Upper lobe of left lung (tissue), 6 donors: ENCODE measurements around the gene KCNQ1OT1. TPM values are rescaled to one million over a fixed set of nuclear protein-coding genes. Genes with fewer than 3 reads are reported as not detected.

Experiments used
- ATAC-seq, 2 donors: fragments of 200-7000 bp; cut with Tn5 transposase; one replicate each; pipeline ENCODE4 v1.9.1; 2022; ENCODE audit warnings: mild to moderate bottlenecking in 2 of 2, moderate library complexity in 2 of 2; ENCODE audit not compliant: low FRiP score in 2 of 2
- DNase-seq, 2 donors: peaks; one replicate each; pipeline ENCODE4 v3.0.0-alpha.2; 2019 to 2020
- H3K27ac ChIP-seq, 4 donors: fragments of 200-600 bp; sonication (generic); one replicate each; pipeline ENCODE4 v1.5.1; 2016 to 2019
- H3K27me3 ChIP-seq, 4 donors: fragments of 200-600 bp; sonication (generic); one replicate each; pipeline ENCODE4 v1.5.1; 2017 to 2019
- H3K36me3 ChIP-seq, 4 donors: fragments of 200-600 bp; sonication (generic); one replicate each; pipeline ENCODE4 v1.5.1; 2016 to 2019
- H3K4me1 ChIP-seq, 4 donors: fragments of 200-600 bp; sonication (generic); one replicate each; pipeline ENCODE4 v1.5.1; 2018 to 2019
- H3K4me3 ChIP-seq, 4 donors: fragments of 200-600 bp; sonication (generic); one replicate each; pipeline ENCODE4 v1.5.1; 2017 to 2019; ENCODE audit warnings: mild to moderate bottlenecking in 2 of 4, moderate library complexity in 1 of 4
- H3K9me3 ChIP-seq, 4 donors: fragments of 200-600 bp; sonication (generic); one replicate each; pipeline ENCODE4 v1.5.1; 2018 to 2019
- CTCF ChIP-seq, 6 experiments: fragments of 450-650 bp in 4 of 6; fragments of 200-600 bp in 2 of 6; sonication (generic) in 2 of 6; IDR thresholded peaks; one replicate each; pipeline ENCODE4 v1.5.1; 2016 to 2019; ENCODE audit warnings: antibody characterized with exemption in 6 of 6
- EP300 ChIP-seq, 4 donors: sonication (generic); formaldehyde crosslinking; IDR thresholded peaks; one replicate each; pipeline ENCODE4 v1.5.1; 2017; ENCODE audit warnings: antibody characterized with exemption in 4 of 4, control low read depth in 2 of 4
- POLR2A ChIP-seq, 4 donors: fragments of 450-650 bp; IDR thresholded peaks; one replicate each; pipeline ENCODE4 v1.5.1; 2016 to 2017; ENCODE audit warnings: antibody characterized with exemption in 4 of 4, mild to moderate bottlenecking in 2 of 4
- POLR2AphosphoS5 ChIP-seq, 2 donors: sonication (generic); formaldehyde crosslinking; IDR thresholded peaks; one replicate each; pipeline ENCODE4 v1.5.1; 2017; ENCODE audit warnings: antibody characterized with exemption in 2 of 2
- WGBS, 2 donors: methylation state at CpG; one replicate each; pipeline ENCODE4 v1.1.5; 2017 to 2018; 5-methylcytosine and 5-hydroxymethylcytosine counted together
- total RNA-seq, 6 donors: library from RNA; depleted of rRNA in 4 of 6; stranded (reverse); fragments of >200 nt in 4 of 6; gene quantifications; one replicate each; pipeline versions ENCODE4 v1.1.0 to v1.2.1, GENCODE V29; 2016 to 2021
- donor health status: DM: no; HTN: no; CAD: no; lungs with moderate emphysema.
- donor health status: DM: no; HTN: yes; CAD: no; lungs with severe emphysema.

The KCNQ1OT1 gene
- total RNA-seq, 6 donors from 2014 or later, result 1.1 to 6.3 (median 4.1) TPM

GRCh38 chr11:2725368-2726300, 25.8 kb upstream of the KCNQ1OT1 start:
- DNase-seq, result peak in 1 of 2 donors; percentile 71
- Histone ChIP-seq H3K27ac (no peak overlapping the region), H3K27me3 (no peaks in the 10 kb centered on the region), H3K4me1 (peaks cover 0 to 3% (median 0%) of the 10 kb centered on the region in 4 donors), H3K4me3 (no peak overlapping the region), H3K9me3 (no peaks in the 10 kb centered on the region), H3K36me3 (no peaks in the 10 kb centered on the region)
- TF ChIP-seq POLR2A (IDR thresholded peaks at IDR 0.05), result no peak
- no peak for TF ChIP-seq POLR2AphosphoS5 (IDR thresholded peaks at IDR 0.05)
- no peak for TF ChIP-seq CTCF (IDR thresholded peaks at IDR 0.05)
- no peak for TF ChIP-seq EP300 (IDR thresholded peaks at IDR 0.05)
- 74 to 76% methylated on average over 18 to 26 of the region's 27 CpGs for WGBS, 2 donors
- peak in 1 of 2 donors; percentile 77 for ATAC-seq

- DNase-seq, result peak; percentile 30 to 36
- TF ChIP-seq EP300 (IDR thresholded peaks at IDR 0.05) (no peak), CTCF (IDR thresholded peaks at IDR 0.05) (no peak), POLR2A (IDR thresholded peaks at IDR 0.05) (no peak), POLR2AphosphoS5 (IDR thresholded peaks at IDR 0.05) (no peak)
- Histone ChIP-seq H3K9me3 (no peaks in the 10 kb centered on the region), H3K4me1 (peaks cover 0 to 3% (median 0%) of the 10 kb centered on the region in 4 donors), H3K27me3 (no peaks in the 10 kb centered on the region), H3K36me3 (no peaks in the 10 kb centered on the region), H3K4me3 (no peak overlapping the region), H3K27ac (no peak overlapping the region)
- ATAC-seq, result peak in 1 of 2 donors; percentile 64
- WGBS, 2 donors, result 63 to 74% methylated on average over 12 to 20 of the region's 20 CpGs
Observed at GRCh38 chr11:2724653-2725367, 25.0 kb upstream of the KCNQ1OT1 start.

- peaks cover 0 to 3% (median 0%) of the 10 kb centered on the region in 4 donors for H3K4me1 ChIP-seq
- no peak for TF ChIP-seq POLR2AphosphoS5 (IDR thresholded peaks at IDR 0.05)
- TF ChIP-seq CTCF (IDR thresholded peaks at IDR 0.05), result no peak
- no peak for TF ChIP-seq POLR2A (IDR thresholded peaks at IDR 0.05)
- H3K27me3 ChIP-seq, result no peaks in the 10 kb centered on the region
- H3K9me3 ChIP-seq, result no peaks in the 10 kb centered on the region
- H3K36me3 ChIP-seq, result no peaks in the 10 kb centered on the region
- no peak overlapping the region for H3K4me3 ChIP-seq
- ATAC-seq, result no peak
- H3K27ac ChIP-seq, result no peak overlapping the region
- 88 to 97% methylated on average over 13 to 16 of the region's 16 CpGs for WGBS, 2 donors
- DNase-seq, result no peak
Observed at GRCh38 chr11:2724104-2724503, 24.3 kb upstream of the KCNQ1OT1 start.

- ATAC-seq, result no peak
- Histone ChIP-seq H3K9me3 (no peaks in the 10 kb centered on the region), H3K4me1 (peaks cover 0 to 3% (median 0%) of the 10 kb centered on the region in 4 donors), H3K36me3 (no peaks in the 10 kb centered on the region), H3K27ac (no peak overlapping the region), H3K4me3 (no peak overlapping the region), H3K27me3 (no peaks in the 10 kb centered on the region)
- WGBS, 2 donors, result 83 to 89% methylated on average over 10 to 15 of the region's 15 CpGs
- DNase-seq, result peak in 1 of 2 donors; percentile 43
- TF ChIP-seq EP300 (IDR thresholded peaks at IDR 0.05), result no peak
- TF ChIP-seq CTCF (IDR thresholded peaks at IDR 0.05), result no peak
- no peak for TF ChIP-seq POLR2A (IDR thresholded peaks at IDR 0.05)
- no peak for TF ChIP-seq POLR2AphosphoS5 (IDR thresholded peaks at IDR 0.05)
Observed at GRCh38 chr11:2722955-2723354, 23.2 kb upstream of the KCNQ1OT1 start.
